GM23338 (cell line): ENCODE measurements around the gene PPIP5K2. TPM values are rescaled to one million over a fixed set of nuclear protein-coding genes. Genes with fewer than 3 reads are reported as not detected.

Source experiments
- ATAC-seq: fragments of 200-7000 bp; cut with Tn5 transposase; 3 replicates; pipeline ENCODE4 v1.9.1; 2020
- DNase-seq: peaks from one replicate; pipeline ENCODE4 v3.0.0-alpha.2; 2015; ENCODE audit warnings: low spot score
- H2AFZ ChIP-seq: fragments of 200-600 bp; sonication (generic); 2 replicates; pipeline ENCODE4 v1.8.0; 2016; ENCODE audit warnings: antibody characterized with exemption, mild to moderate bottlenecking, moderate library complexity
- H3F3A ChIP-seq: fragments of 200-600 bp; sonication (generic); replicated peaks from 2 replicates; pipeline ENCODE4 v1.8.0; 2017; ENCODE audit warnings: antibody characterized with exemption, mixed run types, low read depth
- H3K27ac ChIP-seq: fragments of 200-600 bp; sonication (generic); 2 replicates; pipeline ENCODE4 v1.6.1; 2016; ENCODE audit warnings: low read depth
- H3K27me3 ChIP-seq: fragments of 200-600 bp; sonication (generic); 2 replicates; pipeline ENCODE4 v1.8.0; 2016; ENCODE audit warnings: mild to moderate bottlenecking, mixed run types, moderate library complexity; ENCODE audit not compliant: insufficient read depth
- H3K36me3 ChIP-seq: fragments of 200-600 bp; sonication (generic); 2 replicates; pipeline ENCODE4 v1.8.0; 2016; ENCODE audit warnings: mild to moderate bottlenecking; ENCODE audit not compliant: insufficient read depth
- H3K4me1 ChIP-seq: fragments of 200-600 bp; sonication (generic); 2 replicates; pipeline ENCODE4 v1.8.0; 2016; ENCODE audit warnings: mild to moderate bottlenecking, moderate library complexity; ENCODE audit not compliant: insufficient read depth
- H3K4me2 ChIP-seq: fragments of 200-600 bp; sonication (generic); 2 replicates; pipeline ENCODE4 v1.7.1; 2017; ENCODE audit warnings: mixed run types
- H3K4me3 ChIP-seq: fragments of 200-600 bp; sonication (generic); 2 replicates; pipeline ENCODE4 v1.6.1; 2016; ENCODE audit warnings: mixed run types
- H3K79me2 ChIP-seq: fragments of 200-600 bp; sonication (generic); replicated peaks from 2 replicates; pipeline ENCODE4 v1.8.0; 2017; ENCODE audit warnings: mild to moderate bottlenecking; ENCODE audit not compliant: insufficient read depth
- H3K9me2 ChIP-seq: fragments of 200-600 bp; sonication (generic); 2 replicates; pipeline ENCODE4 v1.8.0; 2017; ENCODE audit not compliant: insufficient read depth
- H4K20me1 ChIP-seq: fragments of 200-600 bp; sonication (generic); replicated peaks from 2 replicates; pipeline ENCODE4 v1.8.0; 2017; ENCODE audit warnings: mild to moderate bottlenecking; ENCODE audit not compliant: insufficient read depth
- H3K27ac Mint-ChIP-seq: 2 replicates; pipeline ENCODE4 v1.8.0; 2020; ENCODE audit warnings: inconsistent platforms, mild to moderate bottlenecking, moderate library complexity, mixed read lengths
- H3K27me3 Mint-ChIP-seq: 3 replicates; pipeline ENCODE4 v1.8.0; 2022; ENCODE audit warnings: low read depth, mild to moderate bottlenecking, moderate library complexity, mixed read lengths, inconsistent platforms; ENCODE audit not compliant: insufficient read depth, poor library complexity
- H3K36me3 Mint-ChIP-seq: 3 replicates; pipeline ENCODE4 v1.8.0; 2021; ENCODE audit warnings: low read depth, mild to moderate bottlenecking, inconsistent platforms, moderate library complexity, mixed read lengths
- H3K4me1 Mint-ChIP-seq: 3 replicates; pipeline ENCODE4 v1.8.0; 2020; ENCODE audit warnings: mild to moderate bottlenecking, inconsistent platforms, mixed read lengths
- H3K4me3 Mint-ChIP-seq: 3 replicates; pipeline ENCODE4 v1.8.0; 2021; ENCODE audit warnings: moderate library complexity, mild to moderate bottlenecking, inconsistent platforms, mixed read lengths
- H3K9me3 Mint-ChIP-seq: 3 replicates; pipeline ENCODE4 v1.8.0; 2020; ENCODE audit warnings: moderate library complexity, mild to moderate bottlenecking, inconsistent platforms, mixed read lengths
- CREB1 ChIP-seq: fragments of 250-450 bp; sonication (Bioruptor Pico); IDR thresholded peaks from 2 replicates; pipeline ENCODE4 v1.5.0; 2020; ENCODE audit warnings: low read depth, mild to moderate bottlenecking, moderate library complexity
- CTCF ChIP-seq, 2 experiments: fragments of 200-600 bp in 1 of 2; sonication (generic) in 1 of 2; conservative IDR thresholded peaks; 2 replicates each; pipeline versions ENCODE4 v1.5.1 to v1.6.1; 2016 to 2017; ENCODE audit warnings: antibody characterized with exemption in 2 of 2, low read depth in 2 of 2, mild to moderate bottlenecking in 2 of 2, moderate library complexity in 1 of 2
- EZH2 ChIP-seq: fragments of 200-600 bp; sonication (generic); IDR thresholded peaks from one replicate; pipeline ENCODE4 v1.8.0; 2017; ENCODE audit warnings: antibody characterized with exemption, mild to moderate bottlenecking, low read depth; ENCODE audit not compliant: unreplicated experiment
- EZH2phosphoT487 ChIP-seq: fragments of 200-600 bp; sonication (generic); IDR thresholded peaks from one replicate; pipeline ENCODE4 v1.8.1; 2018; ENCODE audit warnings: antibody characterized with exemption; ENCODE audit not compliant: unreplicated experiment
- JUNB ChIP-seq: IDR thresholded peaks from one replicate; pipeline ENCODE4 v1.6.1; 2016; ENCODE audit warnings: antibody characterized with exemption; ENCODE audit not compliant: unreplicated experiment
- NANOG ChIP-seq: IDR thresholded peaks from 2 replicates; pipeline ENCODE4 v1.6.1; 2016; ENCODE audit warnings: antibody characterized with exemption, borderline replicate concordance
- POLR2AphosphoS5 ChIP-seq: IDR thresholded peaks from 2 replicates; pipeline ENCODE4 v1.6.1; 2016; ENCODE audit warnings: antibody characterized with exemption, low read depth
- REST ChIP-seq: IDR thresholded peaks from one replicate; pipeline ENCODE4 v1.6.1; 2018; ENCODE audit warnings: antibody characterized with exemption; ENCODE audit not compliant: unreplicated experiment
- STAT1 ChIP-seq: IDR thresholded peaks from one replicate; pipeline ENCODE4 v1.6.1; 2016; ENCODE audit warnings: antibody characterized with exemption; ENCODE audit not compliant: unreplicated experiment
- ZNF114 ChIP-seq: fragments of 250-450 bp; sonication (Bioruptor Pico); IDR thresholded peaks from 2 replicates; pipeline ENCODE4 v1.5.0; 2020; ENCODE audit warnings: mild to moderate bottlenecking, moderate library complexity
- ZNF331 ChIP-seq: fragments of 250-450 bp; sonication (Bioruptor Pico); IDR thresholded peaks from 2 replicates; pipeline ENCODE4 v1.5.0; 2020; ENCODE audit warnings: low read depth, mild to moderate bottlenecking, moderate library complexity
- polyA plus RNA-seq: library from polyadenylated mRNA; unstranded; fragments of >200 nt; fragmentation: Nextera tagmentation; extraction: Ambion mirVana; gene quantifications from 2 replicates; pipeline ENCODE4 v1.2.1, GENCODE V29; 2016
- total RNA-seq: library from RNA; depleted of rRNA; stranded (reverse); fragments of >200 nt; shearing (Covaris generic); gene quantifications from 2 replicates; pipeline ENCODE4 v1.2.3, GENCODE V29; 2014
- TF ChIP-seq, protein P1 (sequence below): IDR thresholded peaks from 2 replicates; pipeline ENCODE4 v1.6.1; 2016; ENCODE audit warnings: antibody characterized with exemption

PPIP5K2 gene
- total and polyA plus RNA-seq, 2 experiments from 2014 or later: 41.7 to 45.4 TPM

DNA sequence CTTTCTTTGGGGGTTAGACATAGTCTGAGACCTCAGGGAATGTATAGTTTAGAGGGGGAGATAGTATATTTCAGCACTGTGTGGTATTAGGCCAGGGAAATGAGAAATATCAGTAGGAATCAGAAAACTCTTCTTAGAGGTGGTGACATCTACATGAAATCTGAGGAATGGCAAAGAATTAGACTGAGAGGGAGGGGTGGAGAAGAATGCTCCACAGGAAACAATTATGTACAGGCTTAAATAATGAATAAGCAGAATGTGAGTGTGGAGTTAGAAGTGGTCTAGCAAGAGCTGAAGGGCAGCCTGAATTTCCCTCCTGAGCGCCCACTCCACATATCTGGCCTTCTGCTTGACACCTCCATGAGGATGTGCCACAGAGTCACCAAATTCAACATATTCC, 134.8 kb downstream of the PPIP5K2 start:
- peaks cover 3% of the 10 kb centered on the region for H3K27me3 Mint-ChIP-seq
- DNase-seq: no peak
- H3K79me2 ChIP-seq: peaks cover 5% of the 10 kb centered on the region
- no peaks in the 10 kb centered on the region for H3K9me2 ChIP-seq
- no peak overlapping the region for H3K4me3 ChIP-seq
- TF ChIP-seq EZH2phosphoT487: no peak
- no peak for TF ChIP-seq CREB1 (CRISPR knock-in tag)
- no peak for TF ChIP-seq ZNF114 (CRISPR knock-in tag)
- no peak for TF ChIP-seq EZH2
- TF ChIP-seq ZNF331 (CRISPR knock-in tag): no peak
- TF ChIP-seq, protein P1, sequence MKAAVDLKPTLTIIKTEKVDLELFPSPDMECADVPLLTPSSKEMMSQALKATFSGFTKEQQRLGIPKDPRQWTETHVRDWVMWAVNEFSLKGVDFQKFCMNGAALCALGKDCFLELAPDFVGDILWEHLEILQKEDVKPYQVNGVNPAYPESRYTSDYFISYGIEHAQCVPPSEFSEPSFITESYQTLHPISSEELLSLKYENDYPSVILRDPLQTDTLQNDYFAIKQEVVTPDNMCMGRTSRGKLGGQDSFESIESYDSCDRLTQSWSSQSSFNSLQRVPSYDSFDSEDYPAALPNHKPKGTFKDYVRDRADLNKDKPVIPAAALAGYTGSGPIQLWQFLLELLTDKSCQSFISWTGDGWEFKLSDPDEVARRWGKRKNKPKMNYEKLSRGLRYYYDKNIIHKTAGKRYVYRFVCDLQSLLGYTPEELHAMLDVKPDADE: no peak
- H3K9me3 Mint-ChIP-seq: no peaks in the 10 kb centered on the region
- no peak overlapping the region for H3K27ac ChIP-seq
- no peaks in the 10 kb centered on the region for H3F3A ChIP-seq
- H3K4me1 ChIP-seq: no peaks in the 10 kb centered on the region
- H3K4me3 Mint-ChIP-seq: no peak overlapping the region
- no peaks in the 10 kb centered on the region for H4K20me1 ChIP-seq
- peaks cover 5% of the 10 kb centered on the region; the same call in 2 of the 3 replicates for H3K4me1 Mint-ChIP-seq
- H2AFZ ChIP-seq: no peak overlapping the region
- no peak overlapping the region for H3K4me2 ChIP-seq
- H3K27me3 ChIP-seq: no peaks in the 10 kb centered on the region
- H3K36me3 Mint-ChIP-seq: no peaks in the 10 kb centered on the region
- ATAC-seq: no peak
- no peak overlapping the region for H3K27ac Mint-ChIP-seq
- no peaks in the 10 kb centered on the region for H3K36me3 ChIP-seq

GRCh38 chr5:103255691-103256090, 135.6 kb downstream of the PPIP5K2 start:
- no peaks in the 10 kb centered on the region for H3K36me3 Mint-ChIP-seq
- H3K4me3 Mint-ChIP-seq: no peak overlapping the region
- H3K4me1 ChIP-seq: peaks cover 6% of the 10 kb centered on the region
- H3K27ac Mint-ChIP-seq: no peak overlapping the region
- H3K4me2 ChIP-seq: no peak overlapping the region
- no peaks in the 10 kb centered on the region for H3K27me3 ChIP-seq
- H3K4me3 ChIP-seq: no peak overlapping the region
- DNase-seq: no peak
- no peak for ATAC-seq
- peaks cover 6% of the 10 kb centered on the region for H3K4me1 Mint-ChIP-seq
- H4K20me1 ChIP-seq: peaks cover 2% of the 10 kb centered on the region; the same call in 1 of the 2 replicates
- peaks cover 12% of the 10 kb centered on the region for H3K79me2 ChIP-seq
- no peaks in the 10 kb centered on the region for H3F3A ChIP-seq
- no peaks in the 10 kb centered on the region for H3K36me3 ChIP-seq
- peak overlapping the region; percentile 83; the same call in 1 of the 2 replicates for H2AFZ ChIP-seq
- H3K9me3 Mint-ChIP-seq: no peaks in the 10 kb centered on the region
- no peaks in the 10 kb centered on the region for H3K9me2 ChIP-seq
- no peak overlapping the region for H3K27ac ChIP-seq
- no peaks in the 10 kb centered on the region for H3K27me3 Mint-ChIP-seq
- TF ChIP-seq CTCF (conservative IDR thresholded peaks at IDR 0.05; ENCODE audit: low read depth in 2 of 2): no peak
- TF ChIP-seq, protein P1: no peak
- no peak for TF ChIP-seq ZNF114 (CRISPR knock-in tag)
- no peak for TF ChIP-seq REST
- TF ChIP-seq STAT1: no peak
- TF ChIP-seq POLR2AphosphoS5: no peak
- TF ChIP-seq NANOG: no peak
- no peak for TF ChIP-seq EZH2phosphoT487
- no peak for TF ChIP-seq JUNB
